Mammary epithelial cell (primary cell): ENCODE measurements around the gene PAK4.

Source experiments
- CTCF ChIP-seq, 2 donors: IDR thresholded peaks in 1 of 2; conservative IDR thresholded peaks in 1 of 2; 2 replicates each; pipeline ENCODE4 v1.5.1; 2011 to 2012; ENCODE audit warnings: inconsistent platforms in 2 of 2, low read length in 2 of 2, mild to moderate bottlenecking in 2 of 2, control low read depth in 1 of 2, low read depth in 1 of 2; ENCODE audit not compliant: insufficient read depth in 1 of 2; ENCODE audit errors: extremely low read depth in 1 of 2
- EZH2 ChIP-seq: IDR thresholded peaks from 2 replicates; pipeline ENCODE4 v1.6.1; 2012; ENCODE audit warnings: low read length, inconsistent platforms, borderline replicate concordance

GRCh38 chr19:39223703-39224279 lies 98.2 kb downstream of the PAK4 start:
- TF ChIP-seq CTCF (conservative IDR thresholded peaks at IDR 0.05 in 1 of 2, IDR thresholded peaks at IDR 0.05 in 1 of 2; ENCODE audit: extremely low read depth in 1 of 2, insufficient read depth in 1 of 2, low read depth in 1 of 2, low read length in 2 of 2) (no peak), EZH2 (no peak)
